GM12873 (cell line): ENCODE data around the gene GOLGA6L10.
"Not testable (repeated sequence)": the region's sequence is repeated elsewhere in the genome, so short reads cannot be mapped to it uniquely, and the experiment has no call there.

Source experiments
- TF ChIP-seq, protein P1 (sequence below): IDR thresholded peaks from 2 replicates; pipeline ENCODE4 v1.5.1; 2012; ENCODE audit warnings: low read depth, mild to moderate bottlenecking, moderate library complexity, low read length, control low read depth; ENCODE audit not compliant: insufficient read depth; ENCODE audit errors: missing control alignments

Gene GOLGA6L10, protein sequence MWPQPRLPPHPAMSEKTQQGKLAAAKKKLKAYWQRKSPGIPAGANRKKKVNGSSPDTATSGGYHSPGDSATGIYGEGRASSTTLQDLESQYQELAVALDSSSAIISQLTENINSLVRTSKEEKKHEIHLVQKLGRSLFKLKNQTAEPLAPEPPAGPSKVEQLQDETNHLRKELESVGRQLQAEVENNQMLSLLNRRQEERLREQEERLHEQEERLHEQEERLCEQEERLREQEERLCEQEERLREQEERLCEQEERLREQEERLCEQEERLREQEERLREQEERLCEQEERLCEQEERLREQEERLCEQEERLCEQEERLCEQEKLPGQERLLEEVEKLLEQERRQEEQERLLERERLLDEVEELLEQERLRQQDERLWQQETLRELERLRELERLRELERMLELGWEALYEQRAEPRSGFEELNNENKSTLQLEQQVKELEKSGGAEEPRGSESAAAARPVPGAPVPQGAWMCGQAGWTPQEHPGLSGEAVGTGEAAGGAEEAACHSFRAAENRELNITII

DNA sequence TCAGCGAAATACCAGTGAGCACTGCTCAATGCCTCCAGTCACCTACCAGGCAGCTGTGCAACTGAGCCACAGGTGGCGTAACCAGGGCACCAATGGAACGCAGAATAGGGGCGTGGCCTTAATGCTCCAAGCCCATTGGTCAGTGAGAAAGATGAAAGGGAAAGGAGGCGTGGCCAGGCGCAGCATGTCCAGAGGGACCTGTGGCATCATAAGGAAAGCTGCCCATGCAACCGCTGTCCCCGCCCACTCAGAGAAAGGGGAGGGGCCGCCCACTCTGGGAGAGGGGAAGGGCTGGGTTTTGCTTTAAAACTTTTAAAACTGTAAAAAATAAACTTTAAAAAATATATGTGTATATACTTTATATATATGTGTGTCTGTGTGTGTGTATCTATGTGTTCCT is at the start of gene GOLGA6L10:
Gene GOLGA6L10, minus strand, starts transcription at position 101 of the 400 bp plus-strand sequence. Its CDS starts 100 bp downstream, at position 1.
- TF ChIP-seq, protein P1, sequence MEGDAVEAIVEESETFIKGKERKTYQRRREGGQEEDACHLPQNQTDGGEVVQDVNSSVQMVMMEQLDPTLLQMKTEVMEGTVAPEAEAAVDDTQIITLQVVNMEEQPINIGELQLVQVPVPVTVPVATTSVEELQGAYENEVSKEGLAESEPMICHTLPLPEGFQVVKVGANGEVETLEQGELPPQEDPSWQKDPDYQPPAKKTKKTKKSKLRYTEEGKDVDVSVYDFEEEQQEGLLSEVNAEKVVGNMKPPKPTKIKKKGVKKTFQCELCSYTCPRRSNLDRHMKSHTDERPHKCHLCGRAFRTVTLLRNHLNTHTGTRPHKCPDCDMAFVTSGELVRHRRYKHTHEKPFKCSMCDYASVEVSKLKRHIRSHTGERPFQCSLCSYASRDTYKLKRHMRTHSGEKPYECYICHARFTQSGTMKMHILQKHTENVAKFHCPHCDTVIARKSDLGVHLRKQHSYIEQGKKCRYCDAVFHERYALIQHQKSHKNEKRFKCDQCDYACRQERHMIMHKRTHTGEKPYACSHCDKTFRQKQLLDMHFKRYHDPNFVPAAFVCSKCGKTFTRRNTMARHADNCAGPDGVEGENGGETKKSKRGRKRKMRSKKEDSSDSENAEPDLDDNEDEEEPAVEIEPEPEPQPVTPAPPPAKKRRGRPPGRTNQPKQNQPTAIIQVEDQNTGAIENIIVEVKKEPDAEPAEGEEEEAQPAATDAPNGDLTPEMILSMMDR, result not testable (repeated sequence)

DNA sequence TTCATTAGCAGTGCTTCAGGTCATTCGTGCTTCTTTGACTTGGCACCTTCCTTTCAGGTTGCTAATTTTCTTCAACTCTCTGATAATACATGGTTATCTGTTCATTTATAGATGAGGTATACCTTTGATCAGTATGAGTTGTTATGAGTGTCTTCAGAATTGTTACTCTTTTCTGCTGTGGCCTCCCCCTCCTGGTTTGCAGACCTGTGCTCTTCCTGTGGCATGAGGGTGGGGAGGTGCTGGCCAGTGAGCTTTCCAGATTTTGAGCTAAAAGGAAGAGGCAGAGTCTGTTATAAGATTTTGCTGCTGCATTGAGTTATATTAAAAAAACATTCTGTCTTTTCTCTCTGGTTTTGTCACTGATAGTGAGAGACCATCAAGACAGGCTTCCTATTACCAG is 49.5 kb upstream of the GOLGA6L10 start:
- TF ChIP-seq, protein P1, result no peak

DNA sequence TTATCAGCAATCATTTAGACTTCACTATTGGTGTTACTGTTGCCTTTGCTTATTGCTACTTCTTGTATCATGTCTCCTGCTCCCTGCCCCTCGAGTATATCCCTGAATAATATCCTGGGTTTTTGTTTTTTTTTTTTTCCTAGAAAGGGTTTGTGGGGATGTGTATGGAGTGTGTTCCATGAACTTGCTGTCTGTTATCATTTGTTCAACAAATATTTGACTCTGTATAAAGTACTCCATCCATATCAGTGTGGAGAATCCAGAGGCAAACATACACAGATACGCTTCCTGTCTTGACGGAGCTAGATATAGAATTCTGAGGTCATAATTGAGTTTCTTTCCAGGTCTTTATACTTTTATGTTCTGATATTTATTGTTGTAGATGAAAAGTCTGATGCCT is 48.5 kb upstream of the GOLGA6L10 start:
- TF ChIP-seq, protein P1, result no peak

DNA sequence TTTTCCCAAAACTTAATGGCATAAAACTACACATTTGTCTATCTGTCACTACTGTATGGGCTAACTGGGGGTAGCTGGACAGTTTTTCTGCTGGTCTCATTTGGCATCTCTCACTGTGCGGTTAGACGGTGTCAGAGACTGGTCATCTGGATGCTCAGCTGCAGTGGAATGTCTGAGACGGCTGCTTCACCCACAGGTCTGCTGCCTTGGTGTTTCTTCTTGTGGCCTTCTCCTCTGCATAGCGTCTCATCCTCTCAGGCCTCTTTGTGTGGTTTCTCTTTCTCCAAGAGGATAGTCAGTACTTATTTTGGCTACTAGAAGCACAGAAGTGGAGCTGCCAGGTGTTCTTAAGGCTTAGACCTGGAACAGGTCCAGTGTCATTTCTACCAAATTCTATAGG is 44.4 kb upstream of the GOLGA6L10 start:
- TF ChIP-seq, protein P1, result no peak

DNA sequence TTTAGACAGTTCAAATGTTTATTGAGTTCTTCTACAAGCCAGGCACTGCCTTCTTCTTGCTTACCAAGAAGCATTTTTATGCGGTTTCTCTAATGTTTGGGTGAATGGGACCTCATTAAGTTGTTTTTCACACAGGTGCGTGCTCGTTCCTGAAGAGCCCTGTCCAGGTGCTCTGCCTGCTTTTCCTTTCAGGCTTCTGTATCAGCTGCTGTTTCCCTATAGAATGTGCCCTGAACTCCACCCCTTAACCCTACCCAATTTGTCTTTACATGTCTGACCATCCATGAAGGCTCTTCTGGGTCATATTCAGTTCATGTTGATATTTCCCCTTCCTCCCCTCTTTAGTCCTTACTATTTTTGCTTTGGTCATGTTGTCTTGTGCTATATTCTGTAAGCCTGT is 22.4 kb upstream of the GOLGA6L10 start:
- TF ChIP-seq, protein P1, result no peak

DNA sequence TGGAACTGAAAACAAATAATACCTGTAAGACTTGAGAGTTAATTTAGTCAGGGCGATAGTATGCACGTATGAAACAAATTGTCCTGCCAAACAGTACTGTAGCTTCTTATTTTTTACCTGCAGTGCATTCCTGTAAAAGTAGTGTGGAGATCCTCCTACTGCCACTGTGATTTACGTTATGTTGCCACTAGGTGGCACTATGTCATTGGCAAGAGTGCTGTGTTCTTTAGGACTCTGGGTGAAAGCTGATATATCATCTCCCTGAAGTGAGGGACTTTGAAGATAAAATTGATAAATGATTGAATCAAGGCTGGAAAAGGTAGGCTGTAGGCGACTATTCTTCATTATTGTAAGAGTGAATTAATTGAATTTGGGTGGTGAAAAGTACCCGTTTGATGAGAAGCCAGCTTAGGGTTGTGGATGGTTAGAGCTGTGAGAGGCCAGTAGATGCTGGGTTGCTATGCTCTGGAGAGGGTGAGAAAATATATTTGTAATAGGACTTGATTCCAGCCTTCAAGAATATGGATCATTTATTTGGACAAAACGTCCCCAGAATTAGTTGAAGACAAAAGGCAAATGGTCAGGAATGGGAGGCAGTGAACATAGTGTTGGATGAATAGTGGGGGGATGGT is 16.5 kb upstream of the GOLGA6L10 start:
- TF ChIP-seq, protein P1, result peak; percentile 41
